Parathyroid adenoma (tissue), 2 donors: ENCODE results near the gene PACRG.

Experiments
- H2AFZ ChIP-seq: fragments of 300-600 bp; sonication (generic); one replicate; pipeline ENCODE4 v1.7.0; 2017; ENCODE audit warnings: antibody characterized with exemption, mild to moderate bottlenecking
- H3K27ac ChIP-seq: fragments of 300-600 bp; sonication (generic); one replicate; pipeline ENCODE4 v1.7.0; 2017
- H3K27me3 ChIP-seq: fragments of 300-600 bp; sonication (generic); one replicate; pipeline ENCODE4 v1.7.0; 2017; ENCODE audit warnings: low read length; ENCODE audit not compliant: control insufficient read depth, insufficient read depth
- H3K36me3 ChIP-seq: fragments of 300-600 bp; sonication (generic); one replicate; pipeline ENCODE4 v1.7.0; 2017; ENCODE audit warnings: low read length; ENCODE audit not compliant: control insufficient read depth, insufficient read depth
- H3K4me1 ChIP-seq: fragments of 300-600 bp; sonication (generic); one replicate; pipeline ENCODE4 v1.7.0; 2017; ENCODE audit warnings: control low read depth
- H3K4me2 ChIP-seq: fragments of 300-600 bp; sonication (generic); one replicate; pipeline ENCODE4 v1.7.0; 2017; ENCODE audit warnings: low read length
- H3K4me3 ChIP-seq: fragments of 300-600 bp; sonication (generic); one replicate; pipeline ENCODE4 v1.7.0; 2017; ENCODE audit warnings: low read depth, low read length
- H3K79me2 ChIP-seq: fragments of 300-600 bp; sonication (generic); one replicate; pipeline ENCODE4 v1.7.0; 2017; ENCODE audit warnings: control low read depth
- H3K9ac ChIP-seq: fragments of 300-600 bp; sonication (generic); one replicate; pipeline ENCODE4 v1.7.0; 2017; ENCODE audit warnings: mild to moderate bottlenecking
- H3K9me3 ChIP-seq: fragments of 300-600 bp; sonication (generic); one replicate; pipeline ENCODE4 v1.7.0; 2017; ENCODE audit warnings: low read length; ENCODE audit not compliant: control insufficient read depth
- TF ChIP-seq, protein P1 (sequence below): fragments of 300-600 bp; sonication (generic); IDR thresholded peaks from one replicate; pipeline ENCODE4 v1.7.0; 2017; ENCODE audit warnings: antibody characterized with exemption, mild to moderate bottlenecking
- donor health status: primary hyperparathyroidism.

PACRG gene

DNA sequence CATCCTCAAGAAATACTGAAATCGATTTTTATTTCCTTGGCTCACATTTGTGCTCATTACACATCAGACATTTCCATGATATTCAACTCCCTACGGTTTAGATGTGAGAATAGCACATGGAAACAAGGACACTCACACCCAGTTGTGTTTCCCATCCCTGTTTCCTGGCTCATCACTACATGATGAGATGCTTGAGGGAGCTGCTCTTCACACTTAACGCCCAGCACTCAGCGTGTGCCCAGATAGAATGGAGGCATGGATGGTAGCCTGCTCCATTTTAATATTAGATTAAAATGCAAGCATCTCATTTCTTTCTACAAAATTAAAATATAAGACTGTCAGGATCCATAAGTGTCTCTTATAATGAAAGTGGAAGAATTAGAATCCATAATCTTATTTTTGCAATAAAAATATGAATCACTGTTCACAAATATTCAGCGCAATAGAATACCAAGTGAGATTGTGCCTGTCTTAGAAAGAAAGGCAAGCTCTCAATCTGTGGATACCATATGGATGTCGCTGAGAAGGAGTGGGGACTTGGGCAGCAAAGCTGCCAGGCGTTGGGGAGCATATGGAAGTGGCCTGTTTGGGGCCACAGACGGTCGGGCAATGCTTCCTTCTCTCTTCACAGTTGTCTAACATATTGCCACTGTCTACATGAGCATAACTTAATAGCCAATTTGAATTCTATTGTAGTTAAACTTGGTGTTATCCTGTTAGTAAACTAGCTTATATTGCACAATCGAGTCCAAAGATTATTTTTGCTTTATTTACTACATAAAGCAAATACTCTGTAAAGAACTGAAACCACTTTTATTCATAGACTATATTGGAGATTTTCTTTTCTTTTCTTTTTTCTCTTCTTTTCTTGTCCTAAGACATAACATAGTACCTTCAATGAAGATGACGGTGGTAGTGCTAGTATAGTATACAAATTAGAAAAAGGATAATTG, 479.9 kb downstream of the PACRG start:
- no peak overlapping the region for H3K27ac ChIP-seq
- H3K9me3 ChIP-seq: no peaks in the 10 kb centered on the region
- no peak overlapping the region for H3K4me3 ChIP-seq
- no peaks in the 10 kb centered on the region for H3K36me3 ChIP-seq
- H3K4me1 ChIP-seq: no peaks in the 10 kb centered on the region
- no peak overlapping the region for H3K9ac ChIP-seq
- H3K79me2 ChIP-seq: no peaks in the 10 kb centered on the region
- no peak overlapping the region for H2AFZ ChIP-seq
- no peaks in the 10 kb centered on the region for H3K27me3 ChIP-seq
- H3K4me2 ChIP-seq: no peak overlapping the region
- TF ChIP-seq, protein P1, sequence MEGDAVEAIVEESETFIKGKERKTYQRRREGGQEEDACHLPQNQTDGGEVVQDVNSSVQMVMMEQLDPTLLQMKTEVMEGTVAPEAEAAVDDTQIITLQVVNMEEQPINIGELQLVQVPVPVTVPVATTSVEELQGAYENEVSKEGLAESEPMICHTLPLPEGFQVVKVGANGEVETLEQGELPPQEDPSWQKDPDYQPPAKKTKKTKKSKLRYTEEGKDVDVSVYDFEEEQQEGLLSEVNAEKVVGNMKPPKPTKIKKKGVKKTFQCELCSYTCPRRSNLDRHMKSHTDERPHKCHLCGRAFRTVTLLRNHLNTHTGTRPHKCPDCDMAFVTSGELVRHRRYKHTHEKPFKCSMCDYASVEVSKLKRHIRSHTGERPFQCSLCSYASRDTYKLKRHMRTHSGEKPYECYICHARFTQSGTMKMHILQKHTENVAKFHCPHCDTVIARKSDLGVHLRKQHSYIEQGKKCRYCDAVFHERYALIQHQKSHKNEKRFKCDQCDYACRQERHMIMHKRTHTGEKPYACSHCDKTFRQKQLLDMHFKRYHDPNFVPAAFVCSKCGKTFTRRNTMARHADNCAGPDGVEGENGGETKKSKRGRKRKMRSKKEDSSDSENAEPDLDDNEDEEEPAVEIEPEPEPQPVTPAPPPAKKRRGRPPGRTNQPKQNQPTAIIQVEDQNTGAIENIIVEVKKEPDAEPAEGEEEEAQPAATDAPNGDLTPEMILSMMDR: no peak

DNA sequence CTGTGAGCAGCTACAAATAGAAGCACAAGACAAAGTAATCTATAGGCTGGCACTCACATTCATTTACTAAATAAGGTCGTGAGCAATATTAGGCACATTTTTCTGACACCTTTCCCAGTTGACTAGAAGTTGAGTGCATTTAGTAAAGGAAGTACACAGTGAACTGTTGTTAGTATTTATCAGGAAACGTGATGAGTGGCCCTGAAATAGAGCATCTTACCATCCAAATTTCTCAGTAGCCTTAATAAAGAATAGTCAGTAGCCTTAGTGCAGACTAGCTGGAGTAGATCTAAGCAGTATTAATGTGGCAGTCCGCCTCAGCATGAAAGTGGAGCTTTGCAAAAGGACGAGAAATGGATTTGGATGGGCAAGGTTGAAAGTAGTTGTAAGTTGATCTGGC, 481.2 kb downstream of the PACRG start:
- no peak overlapping the region for H3K4me3 ChIP-seq

DNA sequence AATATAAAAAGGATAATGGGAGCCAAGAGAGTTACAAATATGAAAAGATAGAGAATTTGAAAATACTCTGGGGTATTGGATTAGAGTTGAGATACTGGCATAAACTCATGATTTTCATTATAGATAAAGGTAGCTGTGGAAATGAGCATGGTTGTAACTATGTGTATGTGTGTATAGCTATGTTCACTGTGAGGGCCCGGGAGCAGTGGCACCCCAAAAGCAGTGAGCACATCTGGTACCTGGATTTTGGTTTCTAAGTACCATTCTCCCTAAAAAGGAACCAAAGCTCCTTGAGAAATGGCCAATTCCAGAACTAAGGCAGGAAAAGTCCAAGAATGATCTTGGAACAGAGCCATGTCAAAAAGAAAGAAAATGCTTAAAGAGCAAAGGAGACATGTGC, 484.3 kb downstream of the PACRG start:
- H3K9ac ChIP-seq: no peak overlapping the region

More for the DNA sequence above, 481.2 kb downstream of the PACRG start:
- H3K4me2 ChIP-seq: no peak overlapping the region
- no peaks in the 10 kb centered on the region for H3K9me3 ChIP-seq
- H3K79me2 ChIP-seq: no peaks in the 10 kb centered on the region
- no peaks in the 10 kb centered on the region for H3K27me3 ChIP-seq
- H3K27ac ChIP-seq: no peak overlapping the region
- TF ChIP-seq, protein P1: no peak
- H2AFZ ChIP-seq: no peak overlapping the region
- H3K9ac ChIP-seq: no peak overlapping the region
- no peaks in the 10 kb centered on the region for H3K36me3 ChIP-seq
- no peaks in the 10 kb centered on the region for H3K4me1 ChIP-seq

DNA sequence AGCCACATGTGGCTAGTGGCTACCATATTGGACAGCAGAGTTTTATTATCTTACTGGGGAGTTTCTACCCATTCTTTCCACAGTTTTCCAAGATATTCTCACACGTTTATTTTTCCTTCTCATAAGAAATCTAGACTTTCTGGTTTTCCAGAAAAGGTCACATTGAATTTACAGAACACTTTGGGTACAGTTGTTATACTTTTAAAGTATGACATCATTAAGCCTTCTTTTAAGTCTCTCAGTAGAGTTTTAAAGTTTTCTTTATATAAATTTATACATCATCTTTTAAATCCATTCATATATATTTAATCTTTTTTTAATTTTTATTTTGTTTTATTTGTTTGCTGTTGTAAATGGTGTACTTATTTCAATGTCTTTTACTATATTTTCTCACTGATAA, 486.5 kb downstream of the PACRG start:
- Histone ChIP-seq H3K4me3 (no peak overlapping the region), H3K36me3 (no peaks in the 10 kb centered on the region), H2AFZ (no peak overlapping the region), H3K9ac (no peak overlapping the region), H3K9me3 (no peaks in the 10 kb centered on the region), H3K27me3 (no peaks in the 10 kb centered on the region), H3K4me1 (no peaks in the 10 kb centered on the region), H3K4me2 (no peak overlapping the region), H3K27ac (no peak overlapping the region), H3K79me2 (no peaks in the 10 kb centered on the region)
- TF ChIP-seq, protein P1: no peak

More for the DNA sequence above, 484.3 kb downstream of the PACRG start:
- Histone ChIP-seq H3K9me3 (no peaks in the 10 kb centered on the region), H3K27ac (no peak overlapping the region), H3K36me3 (no peaks in the 10 kb centered on the region), H3K4me2 (no peak overlapping the region), H2AFZ (no peak overlapping the region), H3K4me1 (no peaks in the 10 kb centered on the region), H3K27me3 (no peaks in the 10 kb centered on the region), H3K4me3 (no peak overlapping the region), H3K79me2 (no peaks in the 10 kb centered on the region)
- TF ChIP-seq, protein P1: no peak
